Measurements from ENCODE around the gene PRMT3. TPM values are rescaled to one million over a fixed set of nuclear protein-coding genes. Genes with fewer than 3 reads are reported as not detected.
"Not testable (repeated sequence)": the region's sequence is repeated elsewhere in the genome, so short reads cannot be mapped to it uniquely, and the experiment has no call there.

The PRMT3 gene
- total RNA-seq, 2 experiments from 2014 or later, result 22.9 to 24.4 TPM

GRCh38 chr11:20474882-20475517 is 87.5 kb downstream of the PRMT3 start:
- Mint-ChIP-seq H3K36me3 (peaks cover 43% of the 10 kb centered on the region), H3K9me3 (ENCODE audit: low read depth) (peaks cover 4% of the 10 kb centered on the region), H3K27me3 (no peaks in the 10 kb centered on the region), H3K4me1 (peaks cover 10% of the 10 kb centered on the region), H3K4me3 (no peak overlapping the region), H3K27ac (no peak overlapping the region)
- CTCF ChIA-PET, result no interaction called here
- no peak for ATAC-seq
- no peak for DNase-seq

- Mint-ChIP-seq H3K27me3 (no peaks in the 10 kb centered on the region), H3K4me1 (peaks cover 10% of the 10 kb centered on the region), H3K4me3 (no peak overlapping the region), H3K27ac (no peak overlapping the region), H3K9me3 (ENCODE audit: low read depth) (no peaks in the 10 kb centered on the region), H3K36me3 (peaks cover 33% of the 10 kb centered on the region)
- DNase-seq (no peak), ATAC-seq (no peak)
- CTCF ChIA-PET, result interaction anchor here (0.7 kb wide), 1 partner anchor 124 kb away, joined by 4 read pairs; no protein-coding TSS in a partner anchor
Observed at GRCh38 chr11:20477418-20478090, 90.0 kb downstream of the PRMT3 start.

DNA sequence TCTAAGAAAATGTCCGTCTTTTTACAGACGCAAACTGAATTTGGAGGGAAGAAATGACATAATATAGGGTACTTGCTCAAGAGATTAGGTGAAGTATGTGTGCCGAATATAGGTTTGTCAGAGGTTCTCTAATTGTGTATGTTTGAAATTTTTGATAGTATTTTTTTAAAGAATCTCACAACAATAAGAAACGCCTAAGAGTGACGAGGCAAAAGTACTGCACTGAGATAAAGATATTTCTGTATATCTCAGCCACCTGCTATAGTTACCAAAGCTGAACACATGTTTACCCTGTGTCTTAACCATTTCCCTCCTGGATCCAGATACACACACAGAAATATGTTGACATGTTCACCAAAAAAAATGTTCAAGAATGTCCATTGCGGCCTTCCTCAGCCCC is 92.0 kb downstream of the PRMT3 start:
- DNase-seq (no peak), ATAC-seq (no peak)
- Mint-ChIP-seq H3K27me3 (no peaks in the 10 kb centered on the region), H3K27ac (no peak overlapping the region), H3K9me3 (ENCODE audit: low read depth) (no peaks in the 10 kb centered on the region), H3K4me1 (peaks cover 10% of the 10 kb centered on the region), H3K4me3 (no peak overlapping the region), H3K36me3 (peaks cover 42% of the 10 kb centered on the region)
- CTCF ChIA-PET, result no interaction called here

DNA sequence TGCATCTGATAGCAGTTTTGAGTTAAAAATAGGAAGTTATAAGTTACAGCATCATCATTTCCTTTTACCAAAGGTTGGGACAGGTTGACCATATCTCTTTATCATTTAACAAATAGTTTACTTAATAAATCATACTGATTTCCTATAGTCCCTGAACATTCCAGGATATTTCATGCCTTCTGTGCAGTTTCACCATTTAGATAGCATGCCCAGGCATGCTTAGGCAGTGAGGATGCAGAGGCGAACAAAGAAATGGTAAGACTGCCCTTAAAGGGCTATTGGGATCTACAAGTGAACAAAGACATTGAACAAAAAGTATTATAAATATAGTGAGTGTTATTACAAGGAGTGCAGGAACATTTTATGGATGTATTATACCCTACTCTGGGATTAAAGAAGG is 96.4 kb downstream of the PRMT3 start:
- CTCF ChIA-PET, result no interaction called here
- DNase-seq (no peak), ATAC-seq (no peak)
- Mint-ChIP-seq H3K36me3 (peaks cover 37% of the 10 kb centered on the region), H3K9me3 (ENCODE audit: low read depth) (no peaks in the 10 kb centered on the region), H3K4me3 (no peak overlapping the region), H3K27ac (no peak overlapping the region), H3K4me1 (no peaks in the 10 kb centered on the region), H3K27me3 (no peaks in the 10 kb centered on the region)

DNA sequence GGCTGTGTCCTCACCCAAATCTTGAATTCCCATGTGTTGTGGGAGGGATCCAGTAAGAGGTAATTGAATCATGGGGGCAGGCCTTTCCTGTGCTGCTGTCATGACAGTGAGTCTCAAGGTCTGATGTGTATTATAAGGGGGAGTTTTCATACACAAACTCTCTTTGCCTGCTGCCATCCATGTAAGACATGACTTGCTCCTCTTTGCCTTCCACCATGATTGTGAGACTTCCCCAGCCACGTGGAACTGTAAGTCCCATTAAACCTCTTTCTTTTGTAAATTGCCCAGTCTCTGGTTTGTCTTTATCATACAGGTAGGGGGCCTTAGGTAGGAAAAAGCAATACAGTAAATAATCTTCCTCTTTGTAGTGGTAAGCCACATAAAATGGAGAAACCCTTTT is 96.9 kb downstream of the PRMT3 start:
- CTCF ChIA-PET; ATAC-seq; H3K4me1 Mint-ChIP-seq; H3K9me3 Mint-ChIP-seq (ENCODE audit: low read depth); DNase-seq; H3K4me3 Mint-ChIP-seq; H3K27me3 Mint-ChIP-seq; H3K27ac Mint-ChIP-seq: not testable (repeated sequence)
- peaks cover 35% of the 10 kb centered on the region for H3K36me3 Mint-ChIP-seq

- H3K27me3 Mint-ChIP-seq, result no peaks in the 10 kb centered on the region
- no peak overlapping the region for H3K4me3 Mint-ChIP-seq
- no peak for ATAC-seq
- DNase-seq, result no peak
- no peaks in the 10 kb centered on the region for H3K4me1 Mint-ChIP-seq
- CTCF ChIA-PET, result no interaction called here
- no peaks in the 10 kb centered on the region for H3K9me3 Mint-ChIP-seq (ENCODE audit: low read depth)
- no peak overlapping the region for H3K27ac Mint-ChIP-seq
- peaks cover 24% of the 10 kb centered on the region for H3K36me3 Mint-ChIP-seq
Observed at GRCh38 chr11:20488352-20488751, 100.8 kb downstream of the PRMT3 start.

- no peak overlapping the region for H3K27ac Mint-ChIP-seq
- no peaks in the 10 kb centered on the region for H3K9me3 Mint-ChIP-seq (ENCODE audit: low read depth)
- DNase-seq, result no peak
- H3K4me3 Mint-ChIP-seq, result no peak overlapping the region
- ATAC-seq, result no peak
- no peaks in the 10 kb centered on the region for H3K27me3 Mint-ChIP-seq
- CTCF ChIA-PET, result no interaction called here
- peaks cover 15% of the 10 kb centered on the region for H3K36me3 Mint-ChIP-seq
- H3K4me1 Mint-ChIP-seq, result no peaks in the 10 kb centered on the region
Observed at GRCh38 chr11:20489948-20490347, 102.4 kb downstream of the PRMT3 start.

DNA sequence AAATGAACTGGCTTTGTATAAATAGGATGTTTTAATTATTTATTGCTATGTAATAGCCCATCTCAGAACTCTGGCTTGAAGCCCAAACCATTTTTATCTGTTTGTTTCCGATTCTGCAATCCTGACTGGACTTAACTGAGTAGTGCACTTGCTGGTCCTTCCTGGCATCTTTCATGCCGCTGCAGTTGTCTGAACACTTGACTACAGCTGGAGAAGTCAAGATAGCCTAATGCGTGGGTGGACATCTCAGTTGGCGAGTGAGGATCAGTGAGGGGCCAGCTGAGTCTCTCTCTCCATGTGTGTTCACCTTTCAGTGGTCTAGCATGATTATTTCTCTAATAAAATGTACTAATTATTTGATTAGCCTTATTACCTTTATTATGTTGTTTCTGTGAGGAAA is 105.8 kb downstream of the PRMT3 start:
- Mint-ChIP-seq H3K27ac (no peak overlapping the region), H3K4me1 (no peaks in the 10 kb centered on the region), H3K36me3 (peaks cover 30% of the 10 kb centered on the region), H3K9me3 (ENCODE audit: low read depth) (no peaks in the 10 kb centered on the region), H3K4me3 (no peak overlapping the region), H3K27me3 (no peaks in the 10 kb centered on the region)
- DNase-seq (no peak), ATAC-seq (no peak)
- CTCF ChIA-PET, result no interaction called here

- peaks cover 3% of the 10 kb centered on the region for H3K4me1 Mint-ChIP-seq
- H3K27ac Mint-ChIP-seq, result no peak overlapping the region
- CTCF ChIA-PET, result no interaction called here
- DNase-seq (no peak), ATAC-seq (no peak)
- H3K27me3 Mint-ChIP-seq, result no peaks in the 10 kb centered on the region
- no peaks in the 10 kb centered on the region for H3K9me3 Mint-ChIP-seq (ENCODE audit: low read depth)
- H3K36me3 Mint-ChIP-seq, result peaks cover 31% of the 10 kb centered on the region
- no peak overlapping the region for H3K4me3 Mint-ChIP-seq
Observed at GRCh38 chr11:20497124-20497792, 109.7 kb downstream of the PRMT3 start.

- ATAC-seq, result no peak
- no peak overlapping the region for H3K4me3 Mint-ChIP-seq
- peaks cover 3% of the 10 kb centered on the region for H3K4me1 Mint-ChIP-seq
- peaks cover 30% of the 10 kb centered on the region for H3K36me3 Mint-ChIP-seq
- H3K27me3 Mint-ChIP-seq, result no peaks in the 10 kb centered on the region
- no peak for DNase-seq
- no peak overlapping the region for H3K27ac Mint-ChIP-seq
- CTCF ChIA-PET, result no interaction called here
- no peaks in the 10 kb centered on the region for H3K9me3 Mint-ChIP-seq (ENCODE audit: low read depth)
Observed at GRCh38 chr11:20501252-20501651, 113.7 kb downstream of the PRMT3 start.

DNA sequence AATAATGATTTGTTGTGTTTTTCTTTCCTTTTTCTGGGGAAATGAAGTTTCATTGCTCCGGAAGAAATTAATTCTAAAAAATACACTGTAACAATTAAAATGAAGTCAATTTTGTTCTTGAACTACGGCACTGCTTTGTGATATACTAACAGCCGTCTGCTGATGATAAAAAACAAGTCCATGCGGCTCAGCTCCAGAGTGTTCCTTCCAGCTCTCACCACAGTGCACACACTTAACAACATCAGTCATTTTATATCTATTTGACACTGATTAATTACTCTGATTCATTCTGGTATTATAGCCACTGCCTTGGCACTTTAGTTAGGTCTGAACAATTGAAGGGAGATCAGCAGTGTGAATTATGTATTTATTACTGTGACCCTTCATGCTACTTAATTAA is 114.5 kb downstream of the PRMT3 start:
- peaks cover 31% of the 10 kb centered on the region for H3K36me3 Mint-ChIP-seq
- DNase-seq (no peak), ATAC-seq (no peak)
- H3K4me3 Mint-ChIP-seq, result no peak overlapping the region
- no peaks in the 10 kb centered on the region for H3K9me3 Mint-ChIP-seq (ENCODE audit: low read depth)
- no peaks in the 10 kb centered on the region for H3K27me3 Mint-ChIP-seq
- H3K4me1 Mint-ChIP-seq, result peaks cover 3% of the 10 kb centered on the region
- no peak overlapping the region for H3K27ac Mint-ChIP-seq
- CTCF ChIA-PET, result no interaction called here

DNA sequence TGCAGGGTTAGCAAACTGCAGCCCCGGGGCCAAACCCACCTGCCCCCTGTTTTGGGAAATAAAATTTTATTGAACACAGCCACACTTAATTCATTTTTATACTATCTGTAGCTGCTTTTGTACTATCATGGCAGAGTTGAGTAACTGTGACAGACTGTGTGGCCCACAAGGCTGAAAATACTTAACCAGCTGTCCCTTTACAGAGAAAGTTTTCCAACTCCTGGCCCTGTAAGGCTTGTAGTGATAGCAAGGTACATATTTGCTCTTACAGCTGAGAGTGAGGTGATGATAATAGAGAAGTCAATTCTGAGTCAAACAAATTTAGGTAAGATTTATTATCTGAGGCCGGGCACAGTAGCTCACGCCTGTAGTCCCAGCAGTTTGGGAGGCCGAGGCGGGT is 124.5 kb downstream of the PRMT3 start:
- H3K27me3 Mint-ChIP-seq, result no peaks in the 10 kb centered on the region
- CTCF ChIA-PET, result no interaction called here
- H3K4me1 Mint-ChIP-seq, result no peaks in the 10 kb centered on the region
- H3K27ac Mint-ChIP-seq, result no peak overlapping the region
- no peak for DNase-seq
- no peak overlapping the region for H3K4me3 Mint-ChIP-seq
- peaks cover 6% of the 10 kb centered on the region for H3K36me3 Mint-ChIP-seq
- no peaks in the 10 kb centered on the region for H3K9me3 Mint-ChIP-seq (ENCODE audit: low read depth)
- no peak for ATAC-seq

DNA sequence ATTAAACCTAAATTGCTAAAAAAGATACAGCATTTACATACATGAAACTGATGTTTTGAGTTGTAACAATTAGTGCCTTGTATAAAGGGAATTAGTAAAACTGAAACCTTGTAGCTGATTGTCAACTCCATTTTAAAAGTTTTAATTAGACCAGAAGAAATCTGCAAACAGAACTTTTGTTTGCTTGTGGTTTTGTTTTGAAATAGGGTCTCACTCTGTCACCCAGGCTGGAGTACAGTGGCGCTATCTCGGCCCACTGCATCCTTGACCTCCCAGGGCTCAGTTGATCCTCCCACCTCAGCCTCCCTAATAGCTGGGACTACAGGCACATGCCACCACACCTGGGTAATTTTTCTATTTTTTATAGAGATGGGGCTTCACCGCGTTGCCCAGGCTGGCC is 125.4 kb downstream of the PRMT3 start:
- no peaks in the 10 kb centered on the region for H3K4me1 Mint-ChIP-seq
- H3K27ac Mint-ChIP-seq, result no peak overlapping the region
- DNase-seq, result no peak
- no peak overlapping the region for H3K4me3 Mint-ChIP-seq
- no peaks in the 10 kb centered on the region for H3K9me3 Mint-ChIP-seq (ENCODE audit: low read depth)
- CTCF ChIA-PET, result no interaction called here
- H3K27me3 Mint-ChIP-seq, result no peaks in the 10 kb centered on the region
- ATAC-seq, result no peak
- H3K36me3 Mint-ChIP-seq, result peaks cover 2% of the 10 kb centered on the region

GRCh38 chr11:20518323-20518834 is 130.9 kb downstream of the PRMT3 start:
- peaks cover 2% of the 10 kb centered on the region for H3K27me3 Mint-ChIP-seq
- H3K4me3 Mint-ChIP-seq, result no peak overlapping the region
- CTCF ChIA-PET, result no interaction called here
- no peak overlapping the region for H3K27ac Mint-ChIP-seq
- H3K9me3 Mint-ChIP-seq (ENCODE audit: low read depth), result no peaks in the 10 kb centered on the region
- ATAC-seq, result no peak
- H3K36me3 Mint-ChIP-seq, result no peaks in the 10 kb centered on the region
- no peaks in the 10 kb centered on the region for H3K4me1 Mint-ChIP-seq
- DNase-seq, result no peak

Measured in activated CD8-positive, alpha-beta memory T cell treated with anti-CD3 and anti-CD28 coated beads, Interleukin-2, amount 10 ng/mL, durations not matched to agents 7 days and 5 days (primary cell).